Measurements from ENCODE around the gene OAS3.
A peak's percentile ranks its signal among the peaks of the same experiment; 100 is the strongest.

The OAS3 gene

DNA sequence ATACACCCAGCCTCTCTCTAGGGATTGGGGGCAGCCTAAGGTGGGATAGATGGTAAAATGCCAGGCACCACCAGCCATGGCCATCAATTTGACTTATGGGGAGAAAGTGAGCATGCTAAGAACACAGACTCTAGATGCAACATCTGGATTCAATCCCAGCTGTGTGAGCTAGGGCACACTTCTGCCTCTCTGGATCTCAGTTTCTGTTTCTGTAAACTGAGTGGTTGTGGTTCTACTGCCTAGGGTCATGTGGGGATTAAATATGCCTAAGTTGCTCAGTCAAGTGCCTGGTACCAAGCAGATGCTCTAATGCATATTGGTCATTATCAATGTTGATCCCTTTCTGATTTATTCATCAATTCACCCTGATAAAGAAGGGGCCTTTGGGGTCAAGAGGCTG, 44.1 kb upstream of the OAS3 start:
- Histone ChIP-seq H3K27ac (ENCODE audit: low read depth, low read length) (no peak overlapping the region), H3K4me1 (ENCODE audit: control insufficient read depth, low read length) (no peaks in the 10 kb centered on the region), H3K27me3 (ENCODE audit: control insufficient read depth, low read length) (peaks cover 27% of the 10 kb centered on the region; the same call in 1 of the 2 replicates), H4K20me1 (ENCODE audit: control insufficient read depth, insufficient read depth, low read depth, low read length) (no peaks in the 10 kb centered on the region), H3K36me3 (ENCODE audit: control insufficient read depth, low read length) (no peaks in the 10 kb centered on the region), H3K4me2 (ENCODE audit: low read length) (no peak overlapping the region), H3K4me3 (ENCODE audit: low read length) (no peak overlapping the region), H3K9me2 (replicated peaks; ENCODE audit: control insufficient read depth, low read length) (no peaks in the 10 kb centered on the region), H3K79me2 (ENCODE audit: control insufficient read depth, low read length) (no peaks in the 10 kb centered on the region), H3K9me3 (ENCODE audit: control insufficient read depth, insufficient read depth, low read length) (no peaks in the 10 kb centered on the region), H3F3A (ENCODE audit: control insufficient read depth, insufficient read depth) (no peaks in the 10 kb centered on the region)
- TF ChIP-seq EZH2phosphoT487 (IDR thresholded peaks at IDR 0.05; ENCODE audit: borderline replicate concordance, low read length), result no peak
- TF ChIP-seq, protein P1, sequence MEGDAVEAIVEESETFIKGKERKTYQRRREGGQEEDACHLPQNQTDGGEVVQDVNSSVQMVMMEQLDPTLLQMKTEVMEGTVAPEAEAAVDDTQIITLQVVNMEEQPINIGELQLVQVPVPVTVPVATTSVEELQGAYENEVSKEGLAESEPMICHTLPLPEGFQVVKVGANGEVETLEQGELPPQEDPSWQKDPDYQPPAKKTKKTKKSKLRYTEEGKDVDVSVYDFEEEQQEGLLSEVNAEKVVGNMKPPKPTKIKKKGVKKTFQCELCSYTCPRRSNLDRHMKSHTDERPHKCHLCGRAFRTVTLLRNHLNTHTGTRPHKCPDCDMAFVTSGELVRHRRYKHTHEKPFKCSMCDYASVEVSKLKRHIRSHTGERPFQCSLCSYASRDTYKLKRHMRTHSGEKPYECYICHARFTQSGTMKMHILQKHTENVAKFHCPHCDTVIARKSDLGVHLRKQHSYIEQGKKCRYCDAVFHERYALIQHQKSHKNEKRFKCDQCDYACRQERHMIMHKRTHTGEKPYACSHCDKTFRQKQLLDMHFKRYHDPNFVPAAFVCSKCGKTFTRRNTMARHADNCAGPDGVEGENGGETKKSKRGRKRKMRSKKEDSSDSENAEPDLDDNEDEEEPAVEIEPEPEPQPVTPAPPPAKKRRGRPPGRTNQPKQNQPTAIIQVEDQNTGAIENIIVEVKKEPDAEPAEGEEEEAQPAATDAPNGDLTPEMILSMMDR (IDR thresholded peaks at IDR 0.05; ENCODE audit: low read depth, low read length, poor library complexity, severe bottlenecking), result no peak

DNA sequence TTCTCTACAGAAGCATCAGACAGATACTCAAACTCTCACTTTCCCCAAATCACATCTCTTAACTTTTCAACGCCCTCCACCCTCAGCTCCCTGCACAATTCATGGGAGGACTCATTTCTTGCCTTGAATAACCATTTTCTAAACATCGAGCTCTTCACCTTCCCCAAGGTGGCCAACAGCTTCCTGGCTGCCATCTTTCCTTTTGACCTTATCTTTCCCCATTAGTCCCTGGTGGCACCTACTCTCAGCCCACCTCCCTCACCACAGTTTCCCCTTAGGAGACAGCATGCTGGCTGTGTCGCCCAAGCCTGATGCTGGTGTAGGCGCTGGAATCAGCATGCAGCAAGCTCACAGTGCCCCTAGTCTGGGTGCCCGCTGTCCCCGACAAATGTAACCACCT, 39.9 kb upstream of the OAS3 start:
- H3K4me3 ChIP-seq (ENCODE audit: low read length), result no peak overlapping the region
- no peaks in the 10 kb centered on the region for H4K20me1 ChIP-seq (ENCODE audit: control insufficient read depth, insufficient read depth, low read depth, low read length)
- H3K27me3 ChIP-seq (ENCODE audit: control insufficient read depth, low read length), result peaks cover 20% of the 10 kb centered on the region; the same call in 1 of the 2 replicates

DNA sequence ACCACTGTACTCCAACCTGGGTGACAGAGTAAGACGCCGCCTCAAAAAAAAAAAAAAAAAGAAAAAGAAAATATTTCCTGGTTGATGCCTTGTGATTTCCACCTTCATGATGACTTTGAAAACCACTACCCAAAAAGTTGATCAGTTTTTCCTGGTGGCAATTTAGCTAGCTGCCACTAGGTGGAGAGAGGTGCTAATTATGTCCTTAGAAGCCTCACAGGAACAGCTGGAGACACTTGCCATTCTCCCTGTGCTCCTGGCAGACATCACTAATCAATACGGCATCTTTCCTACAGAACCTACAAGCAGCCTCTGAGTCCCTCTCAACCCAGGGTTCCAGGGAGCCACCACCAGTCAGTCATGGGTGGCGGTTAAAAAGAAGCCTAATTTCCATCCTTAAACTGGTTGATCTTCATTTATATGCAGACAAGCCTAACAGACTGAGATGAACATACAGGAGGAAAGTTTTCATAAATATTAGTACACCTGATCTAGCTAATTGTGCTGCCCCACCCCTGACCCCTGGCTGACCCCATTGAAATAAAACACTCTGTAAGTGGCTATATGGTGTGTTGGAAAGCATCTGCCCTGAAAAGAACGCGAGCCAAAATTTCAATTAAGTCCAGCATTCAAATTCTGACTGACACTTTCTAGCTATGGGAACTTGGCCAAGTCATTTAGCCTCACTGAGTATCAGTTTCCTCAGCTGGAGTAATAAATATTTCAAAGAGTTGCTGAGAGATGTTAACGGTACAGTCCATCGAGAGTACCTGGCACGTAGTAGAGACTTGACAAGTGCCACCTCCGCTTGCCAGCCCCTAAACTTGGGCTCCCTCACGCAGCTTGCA, 37.8 kb upstream of the OAS3 start:
- Histone ChIP-seq H3K79me2 (ENCODE audit: control insufficient read depth, low read length) (no peaks in the 10 kb centered on the region), H3K27ac (ENCODE audit: low read depth, low read length) (no peak overlapping the region), H3K9me2 (replicated peaks; ENCODE audit: control insufficient read depth, low read length) (no peaks in the 10 kb centered on the region), H4K20me1 (ENCODE audit: control insufficient read depth, insufficient read depth, low read depth, low read length) (no peaks in the 10 kb centered on the region), H3K36me3 (ENCODE audit: control insufficient read depth, low read length) (no peaks in the 10 kb centered on the region), H3K9me3 (ENCODE audit: control insufficient read depth, insufficient read depth, low read length) (no peaks in the 10 kb centered on the region), H3K4me1 (ENCODE audit: control insufficient read depth, low read length) (peaks cover 48% of the 10 kb centered on the region), H3K27me3 (ENCODE audit: control insufficient read depth, low read length) (peaks cover 20% of the 10 kb centered on the region; the same call in 1 of the 2 replicates), H3K4me2 (ENCODE audit: low read length) (no peak overlapping the region), H3K4me3 (ENCODE audit: low read length) (no peak overlapping the region), H3F3A (ENCODE audit: control insufficient read depth, insufficient read depth) (peaks cover 11% of the 10 kb centered on the region)
- no peak for TF ChIP-seq EZH2phosphoT487 (IDR thresholded peaks at IDR 0.05; ENCODE audit: borderline replicate concordance, low read length)
- TF ChIP-seq, protein P1 (IDR thresholded peaks at IDR 0.05; ENCODE audit: low read depth, low read length, poor library complexity, severe bottlenecking), result peak; percentile 76

More for the DNA sequence above, 39.9 kb upstream of the OAS3 start:
- no peaks in the 10 kb centered on the region for H3K79me2 ChIP-seq (ENCODE audit: control insufficient read depth, low read length)
- H3K9me2 ChIP-seq (replicated peaks; ENCODE audit: control insufficient read depth, low read length), result no peaks in the 10 kb centered on the region
- H3K27ac ChIP-seq (ENCODE audit: low read depth, low read length), result no peak overlapping the region
- no peaks in the 10 kb centered on the region for H3K9me3 ChIP-seq (ENCODE audit: control insufficient read depth, insufficient read depth, low read length)
- H3F3A ChIP-seq (ENCODE audit: control insufficient read depth, insufficient read depth), result peaks cover 6% of the 10 kb centered on the region
- no peak overlapping the region for H3K4me2 ChIP-seq (ENCODE audit: low read length)
- no peaks in the 10 kb centered on the region for H3K36me3 ChIP-seq (ENCODE audit: control insufficient read depth, low read length)
- TF ChIP-seq, protein P1 (IDR thresholded peaks at IDR 0.05; ENCODE audit: low read depth, low read length, poor library complexity, severe bottlenecking), result no peak
- TF ChIP-seq EZH2phosphoT487 (IDR thresholded peaks at IDR 0.05; ENCODE audit: borderline replicate concordance, low read length), result no peak
- peaks cover 27% of the 10 kb centered on the region for H3K4me1 ChIP-seq (ENCODE audit: control insufficient read depth, low read length)

Measured in DOHH2 (cell line).